Smooth muscle cell (in vitro differentiated cells): ENCODE results near the gene GCA. TPM values are rescaled to one million over a fixed set of nuclear protein-coding genes. Genes with fewer than 3 reads are reported as not detected.
A peak's percentile ranks its signal among the peaks of the same experiment; 100 is the strongest.

Source experiments
- DNase-seq: peaks from one replicate; lab custom pipeline; 2025; ENCODE audit not compliant: unreplicated experiment; lab: John Stamatoyannopoulos, UW
- H2AFZ ChIP-seq: fragments of 200-600 bp; sonication (generic); 2 replicates; pipeline ENCODE4 v1.6.0; 2016; ENCODE audit warnings: antibody characterized with exemption, low read depth, mild to moderate bottlenecking
- H3F3A ChIP-seq: fragments of 200-600 bp; sonication (generic); 2 replicates; pipeline ENCODE4 v1.6.0; 2017; ENCODE audit warnings: antibody characterized with exemption, low read depth
- H3K27ac ChIP-seq: fragments of 200-600 bp; sonication (generic); 2 replicates; pipeline ENCODE4 v1.5.1; 2016; ENCODE audit warnings: low read depth, mild to moderate bottlenecking
- H3K27me3 ChIP-seq: fragments of 200-600 bp; sonication (generic); 2 replicates; pipeline ENCODE4 v1.6.1; 2016; ENCODE audit warnings: low read depth, mild to moderate bottlenecking
- H3K36me3 ChIP-seq: fragments of 200-600 bp; sonication (generic); 2 replicates; pipeline ENCODE4 v1.5.1; 2016; ENCODE audit warnings: low read depth
- H3K4me1 ChIP-seq: fragments of 200-600 bp; sonication (generic); 2 replicates; pipeline ENCODE4 v1.5.1; 2016; ENCODE audit warnings: low read depth
- H3K4me2 ChIP-seq: fragments of 200-600 bp; sonication (generic); 2 replicates; pipeline ENCODE4 v1.6.0; 2016; ENCODE audit warnings: mild to moderate bottlenecking
- H3K4me3 ChIP-seq: fragments of 200-600 bp; sonication (generic); 2 replicates; pipeline ENCODE4 v1.5.1; 2016; ENCODE audit warnings: mild to moderate bottlenecking
- H3K79me2 ChIP-seq: fragments of 200-600 bp; sonication (generic); 2 replicates; pipeline ENCODE4 v1.6.0; 2016; ENCODE audit warnings: low read depth, mild to moderate bottlenecking
- H3K9ac ChIP-seq: fragments of 200-600 bp; sonication (generic); 2 replicates; pipeline ENCODE4 v1.6.0; 2016; ENCODE audit warnings: low read depth
- H3K9me3 ChIP-seq: fragments of 200-600 bp; sonication (generic); replicated peaks from 2 replicates; pipeline ENCODE4 v1.5.1; 2016; ENCODE audit warnings: low read depth
- H4K20me1 ChIP-seq: fragments of 200-600 bp; sonication (generic); 2 replicates; pipeline ENCODE4 v1.6.0; 2016; ENCODE audit warnings: low read depth
- CTCF ChIP-seq: fragments of 200-600 bp; sonication (generic); IDR thresholded peaks from 2 replicates; pipeline ENCODE4 v1.5.1; 2017; ENCODE audit warnings: borderline replicate concordance, mild to moderate bottlenecking, antibody characterized with exemption; ENCODE audit not compliant: insufficient read depth, poor library complexity, severe bottlenecking
- WGBS: methylation state at CpG from one replicate; pipeline ENCODE4 v1.1.7; 2016; ENCODE audit warnings: low lambda C conversion rate; 5-methylcytosine and 5-hydroxymethylcytosine counted together
- polyA plus RNA-seq: library from polyadenylated mRNA; unstranded; fragments of >200 nt; fragmentation: Nextera tagmentation; extraction: Ambion mirVana; gene quantifications from 2 replicates; pipeline ENCODE4 v1.2.1, GENCODE V29; 2016
- total RNA-seq: library from RNA; depleted of rRNA; stranded (reverse); fragments of >200 nt; gene quantifications from 2 replicates; pipeline ENCODE4 v1.2.3, GENCODE V29; 2014

GCA gene
- total and polyA plus RNA-seq, 2 experiments from 2014 or later: 6.1 to 13.7 TPM

GRCh38 chr2:162342321-162342720, 1.6 kb upstream of the GCA start:
- Histone ChIP-seq H2AFZ (peak overlapping the region; percentile 82), H3F3A (no peaks in the 10 kb centered on the region), H3K27me3 (peaks cover 27% of the 10 kb centered on the region), H3K4me1 (no peaks in the 10 kb centered on the region), H3K27ac (no peak overlapping the region), H4K20me1 (no peaks in the 10 kb centered on the region), H3K4me2 (no peak overlapping the region), H3K36me3 (no peaks in the 10 kb centered on the region), H3K9ac (no peak overlapping the region), H3K79me2 (peaks cover 6% of the 10 kb centered on the region), H3K9me3 (no peaks in the 10 kb centered on the region), H3K4me3 (no peak overlapping the region)
- TF ChIP-seq CTCF: no peak
- DNase-seq: no peak
- WGBS: 76% methylated on average over 3 of the region's 3 CpGs

- Histone ChIP-seq H2AFZ (peak overlapping the region; percentile 82), H3K36me3 (no peaks in the 10 kb centered on the region), H3K27me3 (peaks cover 22% of the 10 kb centered on the region), H4K20me1 (no peaks in the 10 kb centered on the region), H3K4me1 (no peaks in the 10 kb centered on the region), H3K9me3 (no peaks in the 10 kb centered on the region), H3K4me3 (no peak overlapping the region), H3K9ac (no peak overlapping the region), H3K4me2 (no peak overlapping the region), H3F3A (no peaks in the 10 kb centered on the region), H3K27ac (no peak overlapping the region), H3K79me2 (peaks cover 6% of the 10 kb centered on the region)
- DNase-seq: no peak
- WGBS: 81% methylated on average over 2 of the region's 2 CpGs
- no peak for TF ChIP-seq CTCF
Observed at GRCh38 chr2:162342841-162343240, 1.1 kb upstream of the GCA start.

- Histone ChIP-seq H3K27ac (no peak overlapping the region), H3K36me3 (no peaks in the 10 kb centered on the region), H3K9ac (no peak overlapping the region), H3K27me3 (peaks cover 18% of the 10 kb centered on the region), H3K4me2 (peak overlapping the region; percentile 94), H3F3A (no peaks in the 10 kb centered on the region), H3K79me2 (peaks cover 6% of the 10 kb centered on the region), H3K4me1 (no peaks in the 10 kb centered on the region), H3K4me3 (peak overlapping the region; percentile 80), H4K20me1 (no peaks in the 10 kb centered on the region), H2AFZ (peak overlapping the region; percentile 82), H3K9me3 (no peaks in the 10 kb centered on the region)
- 50% methylated on average over 4 of the region's 4 CpGs for WGBS
- no peak for TF ChIP-seq CTCF
- no peak for DNase-seq
Observed at GRCh38 chr2:162343492-162343823, 474 bp upstream of the GCA start.

GRCh38 chr2:162344617-162344950, 652 bp downstream of the GCA start:
- DNase-seq: no peak
- Histone ChIP-seq H3K9ac (peak overlapping the region; percentile 38), H3K36me3 (no peaks in the 10 kb centered on the region), H3K27ac (no peak overlapping the region), H3K9me3 (no peaks in the 10 kb centered on the region), H2AFZ (peak overlapping the region; percentile 97), H3F3A (no peaks in the 10 kb centered on the region), H3K4me1 (no peaks in the 10 kb centered on the region), H3K27me3 (peaks cover 12% of the 10 kb centered on the region), H3K4me3 (peak overlapping the region; percentile 80), H3K79me2 (peaks cover 6% of the 10 kb centered on the region), H4K20me1 (no peaks in the 10 kb centered on the region), H3K4me2 (peak overlapping the region; percentile 94)
- WGBS: 8% methylated on average over 8 of the region's 8 CpGs
- no peak for TF ChIP-seq CTCF
